H1 (cell line): ENCODE measurements around the gene LITAFD. TPM values are rescaled to one million over a fixed set of nuclear protein-coding genes. Genes with fewer than 3 reads are reported as not detected.

Experiments used
- CTCF ChIA-PET: fragments of 300-600 bp; sonication (Branson Sonifier 250); formaldehyde crosslinking; loops from one replicate; lab custom pipeline; 2021; ENCODE audit not compliant: partially characterized antibody; lab: Charles Lee
- POLR2A ChIA-PET: fragments of 300-600 bp; sonication (Branson Sonifier 250); formaldehyde crosslinking; loops from one replicate; lab custom pipeline; 2021; ENCODE audit warnings: inconsistent platforms; ENCODE audit not compliant: partially characterized antibody; lab: Charles Lee
- DNase-seq, 2 experiments: peaks; one replicate each; pipeline versions ENCODE4 v3.0.0 to v3.0.0-alpha.2; 2010 to 2022; ENCODE audit warnings: low spot score in 2 of 2, low read depth in 1 of 2, mixed read lengths in 1 of 2
- FAIRE-seq: peaks from 2 replicates; lab custom pipeline; 2011; peaks lifted over from hg19 to GRCh38; lab: Jason Lieb, UNC
- H2AFZ ChIP-seq: 2 replicates; pipeline ENCODE4 v1.8.1; 2012; ENCODE audit warnings: low read length, inconsistent platforms
- H2AK5ac ChIP-seq: 2 replicates; pipeline ENCODE4 v1.6.1; 2013; ENCODE audit warnings: low read depth, low read length
- H2BK120ac ChIP-seq: replicated peaks from 2 replicates; pipeline ENCODE3; 2013; ENCODE audit warnings: low read depth, low read length, inconsistent platforms
- H2BK12ac ChIP-seq: 2 replicates; pipeline ENCODE4 v1.6.1; 2013; ENCODE audit warnings: low read depth, low read length
- H2BK15ac ChIP-seq: 2 replicates; pipeline ENCODE4 v1.6.1; 2013; ENCODE audit warnings: low read length
- H2BK20ac ChIP-seq: 2 replicates; pipeline ENCODE4 v1.6.1; 2013; ENCODE audit warnings: low read length
- H2BK5ac ChIP-seq: 2 replicates; pipeline ENCODE4 v1.6.1; 2013; ENCODE audit warnings: low read depth, low read length
- H3K14ac ChIP-seq: 2 replicates; pipeline ENCODE4 v1.6.1; 2013; ENCODE audit warnings: inconsistent platforms; ENCODE audit not compliant: insufficient read length
- H3K18ac ChIP-seq: 2 replicates; pipeline ENCODE4 v1.6.1; 2013; ENCODE audit warnings: low read length; ENCODE audit errors: extremely low read depth
- H3K23ac ChIP-seq: 2 replicates; pipeline ENCODE4 v1.6.1; 2013; ENCODE audit warnings: inconsistent platforms; ENCODE audit not compliant: insufficient read length
- H3K23me2 ChIP-seq: 2 replicates; pipeline ENCODE4 v1.6.1; 2013; ENCODE audit warnings: low read depth, low read length
- H3K27ac ChIP-seq: 2 replicates; pipeline ENCODE4 v1.6.1; 2011; ENCODE audit warnings: low read depth, low read length, inconsistent platforms
- H3K27me3 ChIP-seq, 4 experiments: replicated peaks in 1 of 4; 1 replicate in 1 of 4; 2 replicates in 3 of 4; pipeline versions ENCODE4 v1.6.1 to v1.8.1; 2011 to 2013; ENCODE audit warnings: low read length in 3 of 4, mild to moderate bottlenecking in 3 of 4, inconsistent platforms in 2 of 4, mixed read lengths in 2 of 4, moderate library complexity in 1 of 4; ENCODE audit not compliant: control insufficient read depth in 3 of 4, insufficient read depth in 3 of 4; ENCODE audit errors: extremely low read depth in 1 of 4
- H3K36me3 ChIP-seq, 4 experiments: 2 replicates each; pipeline versions ENCODE4 v1.6.1 to v1.8.1; 2011 to 2013; ENCODE audit warnings: mild to moderate bottlenecking in 4 of 4, low read length in 3 of 4, moderate library complexity in 2 of 4, control low read depth in 1 of 4, inconsistent platforms in 1 of 4; ENCODE audit not compliant: insufficient read depth in 4 of 4, control insufficient read depth in 2 of 4
- H3K4ac ChIP-seq: replicated peaks from 2 replicates; pipeline ENCODE3; 2013; ENCODE audit warnings: low read length, low read depth, mixed read lengths, inconsistent platforms; ENCODE audit not compliant: insufficient read length
- H3K4me1 ChIP-seq, 4 experiments: replicated peaks in 1 of 4; 1 replicate in 1 of 4; 2 replicates in 3 of 4; pipeline versions ENCODE4 v1.6.1 to v1.8.1; 2011 to 2013; ENCODE audit warnings: low read length in 3 of 4, inconsistent platforms in 2 of 4, mixed read lengths in 1 of 4; ENCODE audit not compliant: insufficient read depth in 4 of 4, control insufficient read depth in 3 of 4
- H3K4me2 ChIP-seq, 2 experiments: 2 replicates each; pipeline versions ENCODE4 v1.6.1 to v1.8.1; 2011 to 2013; ENCODE audit warnings: low read depth in 2 of 2, low read length in 2 of 2, control low read depth in 1 of 2, inconsistent platforms in 1 of 2, mild to moderate bottlenecking in 1 of 2; ENCODE audit not compliant: insufficient read depth in 1 of 2
- H3K4me3 ChIP-seq, 4 experiments: fragments of 200-600, 300-600 bp in 1 of 4; sonication (generic), shearing (Covaris generic), sonication (Bioruptor Twin) in 1 of 4; 2 replicates each; pipeline versions ENCODE4 v1.5.1 to v1.8.1; 2011 to 2016; ENCODE audit warnings: low read length in 4 of 4, low read depth in 3 of 4, control low read depth in 2 of 4, inconsistent platforms in 2 of 4, mild to moderate bottlenecking in 2 of 4, mixed read lengths in 1 of 4, moderate library complexity in 1 of 4; ENCODE audit not compliant: insufficient read depth in 2 of 4; ENCODE audit errors: extremely low read depth in 1 of 4
- H3K56ac ChIP-seq: replicated peaks from 2 replicates; pipeline ENCODE3; 2013; ENCODE audit warnings: low read depth, mild to moderate bottlenecking, mixed read lengths, low read length, inconsistent platforms; ENCODE audit not compliant: insufficient read length
- H3K79me1 ChIP-seq: 2 replicates; pipeline ENCODE4 v1.6.1; 2013; ENCODE audit warnings: low read depth, low read length, control low read depth
- H3K79me2 ChIP-seq, 2 experiments: 2 replicates each; pipeline versions ENCODE4 v1.6.1 to v1.8.1; 2012 to 2013; ENCODE audit warnings: low read length in 2 of 2, mild to moderate bottlenecking in 2 of 2, inconsistent platforms in 1 of 2; ENCODE audit not compliant: insufficient read depth in 2 of 2, control insufficient read depth in 1 of 2
- H3K9ac ChIP-seq, 4 experiments: replicated peaks in 1 of 4; 1 replicate in 1 of 4; 2 replicates in 3 of 4; pipeline versions ENCODE4 v1.6.1 to v1.8.1; 2011 to 2013; ENCODE audit warnings: low read depth in 3 of 4, low read length in 3 of 4, control low read depth in 2 of 4, mild to moderate bottlenecking in 2 of 4, moderate library complexity in 2 of 4, inconsistent platforms in 1 of 4; ENCODE audit errors: extremely low read depth in 1 of 4
- H3K9me3 ChIP-seq, 2 experiments: 2 replicates each; pipeline versions ENCODE4 v1.6.1 to v1.8.1; 2012 to 2013; ENCODE audit warnings: mild to moderate bottlenecking in 2 of 2, moderate library complexity in 2 of 2, control low read depth in 1 of 2, inconsistent platforms in 1 of 2, low read depth in 1 of 2, low read length in 1 of 2, mixed read lengths in 1 of 2; ENCODE audit not compliant: insufficient read depth in 2 of 2
- H4K20me1 ChIP-seq, 2 experiments: replicated peaks in 1 of 2; 2 replicates each; pipeline versions ENCODE3 to v1.8.1; 2011 to 2013; ENCODE audit warnings: inconsistent platforms in 2 of 2, low read length in 2 of 2, mild to moderate bottlenecking in 1 of 2; ENCODE audit not compliant: insufficient read depth in 2 of 2, control insufficient read depth in 1 of 2
- H4K5ac ChIP-seq: 2 replicates; pipeline ENCODE4 v1.6.1; 2013; ENCODE audit warnings: low read length, low read depth, mixed read lengths, inconsistent platforms; ENCODE audit not compliant: insufficient read length
- H4K8ac ChIP-seq: 2 replicates; pipeline ENCODE4 v1.8.0; 2013; ENCODE audit warnings: mild to moderate bottlenecking, moderate library complexity, low read length, inconsistent platforms; ENCODE audit not compliant: insufficient read depth; ENCODE audit errors: extremely low read depth
- H4K91ac ChIP-seq: replicated peaks from 2 replicates; pipeline ENCODE3; 2013; ENCODE audit warnings: low read length, mixed read lengths, inconsistent platforms; ENCODE audit not compliant: insufficient read length
- ASH2L ChIP-seq: fragments of 200-600, 300-600 bp; sonication (generic); IDR thresholded peaks from one replicate; pipeline ENCODE4 v1.7.1; 2017; ENCODE audit warnings: low read length
- BACH1 ChIP-seq: IDR thresholded peaks from 2 replicates; pipeline ENCODE4 v1.6.1; 2012; ENCODE audit warnings: low read length, improper control_type of control experiment
- CBX5 ChIP-seq: fragments of 300-800, 300-1000 bp; sonication (generic); IDR thresholded peaks from 2 replicates; pipeline ENCODE4 v1.7.1; 2016; ENCODE audit warnings: antibody characterized with exemption, low read length, low read depth
- CEBPB ChIP-seq: IDR thresholded peaks from 2 replicates; pipeline ENCODE4 v1.6.1; 2012; ENCODE audit warnings: low read depth, low read length
- EGR1 ChIP-seq: IDR thresholded peaks from 2 replicates; pipeline ENCODE4 v1.6.1; 2011; ENCODE audit warnings: low read depth, low read length, borderline replicate concordance
- KDM1A ChIP-seq: fragments of 200-600, 300-600 bp; sonication (generic); IDR thresholded peaks from 2 replicates; pipeline ENCODE4 v1.7.1; 2016; ENCODE audit warnings: mild to moderate bottlenecking, low read length, borderline replicate concordance
- RFX5 ChIP-seq: IDR thresholded peaks from 2 replicates; pipeline ENCODE4 v1.6.1; 2011; ENCODE audit warnings: low read depth, low read length, improper control_type of control experiment, borderline replicate concordance
- RNF2 ChIP-seq: fragments of 200-900, 300-1000 bp; sonication (generic); IDR thresholded peaks from 2 replicates; pipeline ENCODE4 v1.7.1; 2016; ENCODE audit warnings: borderline replicate concordance, low read depth, mild to moderate bottlenecking, antibody characterized with exemption, low read length; ENCODE audit not compliant: poor library complexity, severe bottlenecking; ENCODE audit errors: missing control alignments
- SAP30 ChIP-seq: fragments of 300-600 bp; sonication (generic); IDR thresholded peaks from 2 replicates; pipeline ENCODE4 v1.7.1; 2012; ENCODE audit warnings: low read length, moderate library complexity, mild to moderate bottlenecking, inconsistent platforms; ENCODE audit not compliant: insufficient read depth, insufficient replicate concordance
- SRF ChIP-seq: IDR thresholded peaks from 2 replicates; pipeline ENCODE4 v1.6.1; 2011; ENCODE audit warnings: mild to moderate bottlenecking, low read depth, low read length, moderate library complexity
- TCF12 ChIP-seq: IDR thresholded peaks from 2 replicates; pipeline ENCODE4 v1.6.1; 2011; ENCODE audit warnings: low read depth, mild to moderate bottlenecking, low read length
- WGBS, 2 experiments: shearing (Covaris generic) in 1 of 2; methylation state at CpG; one replicate each; pipeline versions ENCODE4 v1.1.6 to v1.1.7; 2013 to 2015; ENCODE audit warnings: low lambda C conversion rate in 2 of 2, mixed read lengths in 2 of 2, inconsistent platforms in 1 of 2, low coverage in 1 of 2, missing lambda C conversion rate in 1 of 2; ENCODE audit not compliant: insufficient replicate concordance in 2 of 2, insufficient coverage in 1 of 2, insufficient read length in 1 of 2; ENCODE audit errors: extremely low coverage in 1 of 2, missing lambda C conversion rate in 1 of 2; 5-methylcytosine and 5-hydroxymethylcytosine counted together
- polyA plus RNA-seq, 7 experiments: library from polyadenylated mRNA; depleted of rRNA in 3 of 7; stranded (reverse) in 5 of 7; unstranded in 2 of 7; fragments of >200 nt in 5 of 7; fragments of 200-250 nt in 2 of 7; gene quantifications; 1 replicate in 5 of 7; 2 replicates in 1 of 7; 4 replicates in 1 of 7; pipeline versions ENCODE4 v1.2.1 to v1.2.3, GENCODE V29; 2011 to 2013; ENCODE audit warnings: missing spikeins in 2 of 7, mixed read lengths in 2 of 7
- total RNA-seq: library from RNA; stranded (reverse); fragmentation: NEBNext Ultra II Directional; extraction: Animal tissue kit (Norgen Biotek cat#: 25700); gene quantifications from 2 replicates; pipeline ENCODE4 v1.2.1, GENCODE V29; 2021

Gene LITAFD
- total and polyA plus RNA-seq, 2 of the 8 experiments (the other 6 are each of a cell fraction or from before 2014, with no cell fraction given): not detected

DNA sequence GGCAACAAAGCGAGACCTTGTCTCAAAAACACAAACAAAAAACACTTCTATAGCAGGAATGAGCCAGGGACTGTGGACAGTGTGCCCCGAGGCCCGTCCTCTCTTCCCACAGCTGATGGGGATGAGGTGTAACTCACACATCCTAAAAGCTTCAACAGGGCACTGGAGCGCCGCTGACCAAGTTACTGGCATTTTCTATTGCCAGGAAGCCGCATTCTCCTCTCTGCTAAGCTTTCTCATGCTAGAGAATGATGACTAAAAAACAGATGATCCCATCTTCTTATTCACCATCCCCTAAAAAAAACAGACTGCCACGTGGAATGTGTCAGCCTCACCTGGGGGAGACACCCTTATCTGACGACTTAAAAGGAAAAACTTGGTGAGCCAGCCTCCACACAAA is 29.6 kb upstream of the LITAFD start:
- 90% methylated on average over 8 of the region's 8 CpGs; no CpG with 5 or more reads in 1 of the 2 experiments for WGBS, 2 experiments
- no peak overlapping the region for H3K56ac ChIP-seq
- no peak overlapping the region for H4K5ac ChIP-seq
- peaks cover 0 to 3% of the 10 kb centered on the region in 2 experiments; a peak in 1 of 4 replicates for H3K79me2 ChIP-seq
- no peak overlapping the region for H2BK12ac ChIP-seq
- H3K23me2 ChIP-seq: no peaks in the 10 kb centered on the region
- H3K4me3 ChIP-seq: no peak overlapping the region
- no peak for DNase-seq
- no peak overlapping the region for H3K9ac ChIP-seq
- H3K4me1 ChIP-seq: peaks cover 0 to 22% (median 8%) of the 10 kb centered on the region in 4 experiments; a peak in 6 of 7 replicates
- peaks cover 16 to 29% of the 10 kb centered on the region in 2 experiments for H4K20me1 ChIP-seq
- H4K91ac ChIP-seq: no peak overlapping the region
- no peak overlapping the region for H3K27ac ChIP-seq
- no peaks in the 10 kb centered on the region for H3K9me3 ChIP-seq
- H3K4ac ChIP-seq: no peak overlapping the region
- FAIRE-seq: no peak
- H2BK20ac ChIP-seq: no peak overlapping the region
- CTCF ChIA-PET: interaction anchor here (0.6 to 8.8 kb wide), 5 partner anchors 15 to 53 kb away, joined by 3 to 90 read pairs (median 4); partner anchors contain the start of gene CARHSP1
- H2BK120ac ChIP-seq: no peak overlapping the region
- peaks cover 27 to 86% (median 40%) of the 10 kb centered on the region in 4 experiments; a peak in 7 of 8 replicates for H3K36me3 ChIP-seq
- no peak for TF ChIP-seq ASH2L
- no peak for TF ChIP-seq SRF
- TF ChIP-seq SAP30: no peak
- TF ChIP-seq RFX5: no peak
- no peak for TF ChIP-seq CEBPB
- TF ChIP-seq KDM1A: no peak
- no peak for TF ChIP-seq EGR1
- TF ChIP-seq BACH1: no peak
- TF ChIP-seq RNF2: no peak
- no peak for TF ChIP-seq CBX5
- TF ChIP-seq TCF12: no peak
- H3K27me3 ChIP-seq: no peaks in the 10 kb centered on the region
- peaks cover 3% of the 10 kb centered on the region for H3K79me1 ChIP-seq
- H2BK15ac ChIP-seq: no peak overlapping the region
- POLR2A ChIA-PET: interaction anchor here (0.5 to 24.4 kb wide), 6 partner anchors 14 to 50 kb away, joined by 3 to 456 read pairs (median 3); partner anchors contain the start of genes CARHSP1 and LITAFD
- no peak overlapping the region for H3K4me2 ChIP-seq
- H2AK5ac ChIP-seq: no peak overlapping the region
- no peak overlapping the region for H2AFZ ChIP-seq
- H4K8ac ChIP-seq: no peak overlapping the region
- H3K18ac ChIP-seq: no peak overlapping the region
- H2BK5ac ChIP-seq: no peak overlapping the region; the same call in 1 of the 2 replicates
- no peak overlapping the region for H3K14ac ChIP-seq
- H3K23ac ChIP-seq: no peak overlapping the region
